HCT116 (cell line): ENCODE results near the gene PDE4C. TPM values are rescaled to one million over a fixed set of nuclear protein-coding genes. Genes with fewer than 3 reads are reported as not detected.
A peak's percentile ranks its signal among the peaks of the same experiment; 100 is the strongest.

Experiments
- ATAC-seq: fragments of 200-7000 bp; cut with Tn5 transposase; 2 replicates; pipeline ENCODE4 v1.9.1; 2020; ENCODE audit warnings: mild to moderate bottlenecking, moderate library complexity
- BruUV-seq: library from RNA; stranded (reverse); fragments of 400-500 nt; replicated peaks from 2 replicates; lab custom pipeline; 2021; lab: Mats Ljungman, UMichigan
- CTCF ChIA-PET: fragments of 300-600 bp; sonication (Branson Sonifier 250); formaldehyde crosslinking; loops from one replicate; lab custom pipeline; 2021; ENCODE audit warnings: antibody characterized with exemption; lab: Charles Lee
- POLR2A ChIA-PET: fragments of 300-600, 350-600 bp; sonication (Branson Sonifier 250); formaldehyde crosslinking; loops from one replicate; lab custom pipeline; 2021; ENCODE audit warnings: antibody characterized with exemption; lab: Charles Lee
- RAD21 ChIA-PET, 2 experiments: fragments of 300-600 bp; sonication (Branson Sonifier 250); formaldehyde crosslinking; loops; one replicate each; lab custom pipeline; 2023; ENCODE audit warnings: low total read pairs in 2 of 2; ENCODE audit not compliant: uncharacterized antibody in 2 of 2, unreplicated experiment in 2 of 2, low non-redundant PET in 1 of 2; lab: Charles Lee
- DNase-seq: peaks from one replicate; pipeline ENCODE4 v3.0.0-alpha.2; 2010; ENCODE audit warnings: low read depth, low spot score
- H2AFZ ChIP-seq: fragments of 200-600 bp; shearing (Covaris generic), sonication (generic); 2 replicates; pipeline ENCODE4 v1.6.1; 2017; ENCODE audit warnings: low read depth, mixed run types, mixed read lengths, antibody characterized with exemption, low read length; ENCODE audit not compliant: poor library complexity, severe bottlenecking
- H3K27ac ChIP-seq: 2 replicates; pipeline ENCODE4 v1.5.1; 2012; ENCODE audit warnings: low read depth, low read length
- H3K27me3 ChIP-seq: fragments of 200-600 bp; sonication (generic); 2 replicates; pipeline ENCODE4 v1.6.1; 2016; ENCODE audit warnings: mixed run types, low read length, mixed read lengths; ENCODE audit not compliant: insufficient read depth
- H3K36me3 ChIP-seq, 2 experiments: fragments of 200-500 bp in 1 of 2; fragments of 200-600 bp in 1 of 2; sonication (Bioruptor generic) in 1 of 2; sonication (generic) in 1 of 2; 2 replicates each; pipeline versions ENCODE4 v1.5.1 to v1.6.1; 2014 to 2016; ENCODE audit warnings: low read length in 2 of 2, inconsistent platforms in 1 of 2, mixed read lengths in 1 of 2, mixed run types in 1 of 2; ENCODE audit not compliant: insufficient read depth in 2 of 2, control insufficient read depth in 1 of 2
- H3K4me1 ChIP-seq, 2 experiments: fragments of 200-600 bp in 1 of 2; sonication (generic) in 1 of 2; 2 replicates each; pipeline versions ENCODE4 v1.5.1 to v1.6.1; 2012 to 2017; ENCODE audit warnings: low read length in 2 of 2, inconsistent platforms in 1 of 2, mild to moderate bottlenecking in 1 of 2, mixed read lengths in 1 of 2, mixed run types in 1 of 2, moderate library complexity in 1 of 2; ENCODE audit not compliant: insufficient read depth in 2 of 2, control insufficient read depth in 1 of 2
- H3K4me2 ChIP-seq: fragments of 200-600 bp; sonication (generic); 2 replicates; pipeline ENCODE4 v1.6.1; 2017; ENCODE audit warnings: mixed run types, low read length, mixed read lengths
- H3K4me3 ChIP-seq, 2 experiments: fragments of 200-600 bp in 1 of 2; sonication (generic) in 1 of 2; replicated peaks in 1 of 2; 2 replicates each; pipeline ENCODE4 v1.5.1; 2011 to 2016; ENCODE audit warnings: low read length in 2 of 2, control low read depth in 1 of 2, low read depth in 1 of 2, mild to moderate bottlenecking in 1 of 2, mixed read lengths in 1 of 2, mixed run types in 1 of 2
- H3K79me2 ChIP-seq: fragments of 200-600 bp; sonication (generic); 2 replicates; pipeline ENCODE4 v1.6.1; 2017; ENCODE audit warnings: mild to moderate bottlenecking, mixed run types, low read length, moderate library complexity, mixed read lengths; ENCODE audit not compliant: insufficient read depth
- H3K9ac ChIP-seq: fragments of 200-600 bp; sonication (generic); 2 replicates; pipeline ENCODE4 v1.6.1; 2016; ENCODE audit warnings: low read length, mixed read lengths
- H3K9me2 ChIP-seq: fragments of 200-600 bp; sonication (generic), shearing (Covaris generic); 2 replicates; pipeline ENCODE4 v1.6.1; 2017; ENCODE audit warnings: mixed run types, mild to moderate bottlenecking, moderate library complexity; ENCODE audit not compliant: insufficient read depth
- H3K9me3 ChIP-seq, 2 experiments: fragments of 200-500 bp in 1 of 2; fragments of 200-600 bp in 1 of 2; sonication (Bioruptor generic) in 1 of 2; sonication (generic) in 1 of 2; 2 replicates each; pipeline ENCODE4 v1.6.1; 2014 to 2017; ENCODE audit warnings: low read length in 2 of 2, mixed read lengths in 2 of 2, inconsistent platforms in 1 of 2, low read depth in 1 of 2, mild to moderate bottlenecking in 1 of 2, mixed run types in 1 of 2, moderate library complexity in 1 of 2; ENCODE audit not compliant: control insufficient read depth in 1 of 2, insufficient read depth in 1 of 2
- H4K20me1 ChIP-seq: fragments of 200-600 bp; sonication (generic), shearing (Covaris generic); 2 replicates; pipeline ENCODE4 v1.6.1; 2017; ENCODE audit warnings: mixed run types, mild to moderate bottlenecking, moderate library complexity; ENCODE audit not compliant: insufficient read depth
- CEBPB ChIP-seq: IDR thresholded peaks from 2 replicates; pipeline ENCODE4 v1.6.1; 2012; ENCODE audit warnings: low read depth
- ELF1 ChIP-seq: IDR thresholded peaks from 2 replicates; pipeline ENCODE4 v1.6.1; 2012; ENCODE audit warnings: low read depth, borderline replicate concordance
- EZH2phosphoT487 ChIP-seq: fragments of 200-600 bp; IDR thresholded peaks from 2 replicates; pipeline ENCODE4 v1.6.1; 2018; ENCODE audit warnings: antibody characterized with exemption, borderline replicate concordance
- FOSL1 ChIP-seq: IDR thresholded peaks from 2 replicates; pipeline ENCODE4 v1.6.1; 2012; ENCODE audit warnings: low read depth
- MAX ChIP-seq: IDR thresholded peaks from 2 replicates; pipeline ENCODE4 v1.6.1; 2012
- POLR2A ChIP-seq: IDR thresholded peaks from 2 replicates; pipeline ENCODE4 v1.7.0; 2011; ENCODE audit warnings: borderline replicate concordance; ENCODE audit not compliant: insufficient read depth, insufficient read length; ENCODE audit errors: extremely low read depth
- POLR2AphosphoS5 ChIP-seq: IDR thresholded peaks from 2 replicates; pipeline ENCODE4 v1.6.1; 2011; ENCODE audit warnings: mild to moderate bottlenecking, low read depth, low read length, moderate library complexity
- RAD21 ChIP-seq: IDR thresholded peaks from 2 replicates; pipeline ENCODE4 v1.6.1; 2012; ENCODE audit warnings: low read depth, mild to moderate bottlenecking
- SIN3A ChIP-seq: IDR thresholded peaks from 2 replicates; pipeline ENCODE4 v1.6.1; 2012; ENCODE audit warnings: low read depth
- SRF ChIP-seq: IDR thresholded peaks from 2 replicates; pipeline ENCODE4 v1.6.1; 2012; ENCODE audit warnings: low read depth
- YY1 ChIP-seq: IDR thresholded peaks from 2 replicates; pipeline ENCODE4 v1.6.1; 2011; ENCODE audit warnings: low read length, low read depth, moderate library complexity, mild to moderate bottlenecking; ENCODE audit not compliant: insufficient replicate concordance; ENCODE audit errors: extremely low read depth
- ZBTB33 ChIP-seq: IDR thresholded peaks from 2 replicates; pipeline ENCODE4 v1.6.1; 2011; ENCODE audit warnings: mild to moderate bottlenecking, low read length, moderate library complexity; ENCODE audit not compliant: insufficient replicate concordance; ENCODE audit errors: extremely low read depth
- ZFX ChIP-seq: fragments of 450-650 bp; IDR thresholded peaks from 2 replicates; pipeline ENCODE4 v1.6.1; 2017
- ZNF274 ChIP-seq: fragments of 200-500 bp; sonication (Bioruptor generic); IDR thresholded peaks from 2 replicates; pipeline ENCODE4 v1.6.1; 2014; ENCODE audit warnings: mild to moderate bottlenecking, low read depth, low read length, inconsistent platforms
- intact Hi-C: fragments of 100-400 bp; cut with micrococcal nuclease; formaldehyde crosslinking; loops from 2 replicates; pipeline ENCODE4 v1.10.0; 2022
- total RNA-seq: library from RNA; stranded (reverse); gene quantifications from one replicate; pipeline ENCODE4 v1.2.1, GENCODE V29; 2021; ENCODE audit not compliant: unreplicated experiment

Gene PDE4C
- total RNA-seq, 1 experiment from 2014 or later, result 1.5 TPM

GRCh38 chr19:18202397-18202777 lies 23.9 kb downstream of the PDE4C start:
- peaks cover 9 to 20% of the 10 kb centered on the region in 2 experiments; a peak in 3 of 4 replicates for H3K4me1 ChIP-seq
- BruUV-seq, result no TSS peak
- no peak for ATAC-seq
- H3K4me2 ChIP-seq, result peak overlapping the region; percentile 100
- ChIA-PET CTCF (no interaction called here), POLR2A (interaction anchor here (1.6 kb wide), 1 partner anchor 10 kb away, joined by 6 read pairs; the partner anchor contains the start of gene MPV17L2), RAD21 (no interaction called here)
- no peak overlapping the region for H3K27ac ChIP-seq
- no peaks in the 10 kb centered on the region for H3K27me3 ChIP-seq
- H3K36me3 ChIP-seq, result peaks cover 8 to 20% of the 10 kb centered on the region in 2 experiments; a peak in 3 of 4 replicates
- H3K9me2 ChIP-seq, result no peaks in the 10 kb centered on the region
- H2AFZ ChIP-seq, result no peak overlapping the region
- no peaks in the 10 kb centered on the region for H3K9me3 ChIP-seq
- H3K9ac ChIP-seq, result no peak overlapping the region
- peak overlapping the region in 1 of 2 experiments; percentile 87; a peak in 1 of 4 replicates for H3K4me3 ChIP-seq
- intact Hi-C loops, result loop anchor here (10.0 kb wide), 1 partner anchor 122 kb away; the partner anchor contains the start of gene LSM4
- H3K79me2 ChIP-seq, result peaks cover 16% of the 10 kb centered on the region; the same call in 1 of the 2 replicates
- no peaks in the 10 kb centered on the region for H4K20me1 ChIP-seq
- no peak for DNase-seq
- no peak for TF ChIP-seq FOSL1
- TF ChIP-seq YY1, result no peak
- TF ChIP-seq EZH2phosphoT487, result no peak
- no peak for TF ChIP-seq MAX
- no peak for TF ChIP-seq ELF1
- TF ChIP-seq CEBPB, result no peak
- no peak for TF ChIP-seq ZBTB33
- TF ChIP-seq RAD21, result no peak
- TF ChIP-seq ZNF274, result no peak
- no peak for TF ChIP-seq POLR2AphosphoS5
- no peak for TF ChIP-seq ZFX
- TF ChIP-seq POLR2A, result no peak
- TF ChIP-seq SRF, result no peak
- TF ChIP-seq SIN3A, result no peak; the same call in 1 of the 2 replicates
